HG02981 (cell line): ENCODE measurements around the gene PM20D1.
"Not testable (repeated sequence)": the region's sequence is repeated elsewhere in the genome, so short reads cannot be mapped to it uniquely, and the experiment has no call there.

Experiments
- ATAC-seq: cut with Tn5 transposase; IDR thresholded peaks from one replicate; pipeline ENCODE4 v1.9.1; 2021; ENCODE audit warnings: mild to moderate bottlenecking, moderate library complexity; ENCODE audit not compliant: unreplicated experiment

The PM20D1 gene

DNA sequence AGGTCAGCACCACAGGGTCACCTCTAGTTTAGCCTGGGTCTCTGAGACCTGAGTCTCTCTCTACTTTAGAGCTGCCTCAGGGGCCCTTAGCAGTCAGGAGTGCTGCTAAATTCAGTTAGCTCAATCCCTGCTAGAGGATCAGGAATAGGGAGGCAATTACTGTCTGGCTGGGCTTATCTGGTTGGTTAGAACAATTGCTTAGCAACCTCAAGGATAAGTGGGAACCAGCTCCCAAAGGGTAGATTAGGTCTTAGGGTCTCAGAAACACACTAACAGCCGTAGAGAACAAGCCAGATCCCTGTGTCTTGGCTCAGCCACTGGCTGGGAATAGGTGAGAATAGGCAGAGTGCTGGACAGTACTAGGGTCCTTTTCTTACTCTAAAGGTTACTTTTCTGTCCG, 7.7 kb downstream of the PM20D1 start:
- ATAC-seq = no peak

DNA sequence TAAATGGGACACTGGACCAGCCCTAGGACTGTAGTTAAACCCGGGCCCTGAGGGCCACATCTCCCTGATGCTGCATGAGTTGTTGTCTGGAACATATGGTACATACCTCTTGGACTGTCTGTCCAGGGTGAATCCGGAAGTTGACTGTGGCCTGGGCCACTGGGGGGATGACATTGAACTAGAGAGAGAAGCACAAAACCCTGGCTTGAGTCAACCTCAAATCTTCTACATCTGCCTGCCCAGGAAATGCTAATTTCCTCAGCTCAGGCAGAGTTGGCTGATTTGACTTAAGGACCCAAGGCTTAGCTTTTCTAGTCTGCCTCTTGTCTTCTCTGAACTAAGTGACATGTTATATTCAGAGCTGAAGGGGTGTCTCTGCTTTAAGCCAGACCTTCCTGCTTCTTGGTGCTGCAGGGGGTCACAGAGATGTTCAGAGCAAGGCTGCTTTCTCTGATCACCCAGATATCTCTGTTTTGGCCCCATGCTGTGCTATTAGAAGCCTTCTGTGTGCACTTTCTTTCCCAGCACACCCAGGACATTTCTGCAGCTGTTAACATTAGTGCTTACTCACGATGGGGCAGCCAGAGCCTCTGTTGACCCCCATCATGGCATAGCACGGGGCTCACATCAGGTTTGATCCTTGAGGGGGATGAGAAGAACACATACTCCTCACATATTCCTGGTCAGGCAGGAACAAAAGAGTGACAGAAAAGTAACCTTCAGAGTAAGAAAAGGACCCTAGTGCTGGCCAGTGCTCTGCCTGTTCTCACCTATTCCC, 9.6 kb downstream of the PM20D1 start:
- ATAC-seq = no peak

DNA sequence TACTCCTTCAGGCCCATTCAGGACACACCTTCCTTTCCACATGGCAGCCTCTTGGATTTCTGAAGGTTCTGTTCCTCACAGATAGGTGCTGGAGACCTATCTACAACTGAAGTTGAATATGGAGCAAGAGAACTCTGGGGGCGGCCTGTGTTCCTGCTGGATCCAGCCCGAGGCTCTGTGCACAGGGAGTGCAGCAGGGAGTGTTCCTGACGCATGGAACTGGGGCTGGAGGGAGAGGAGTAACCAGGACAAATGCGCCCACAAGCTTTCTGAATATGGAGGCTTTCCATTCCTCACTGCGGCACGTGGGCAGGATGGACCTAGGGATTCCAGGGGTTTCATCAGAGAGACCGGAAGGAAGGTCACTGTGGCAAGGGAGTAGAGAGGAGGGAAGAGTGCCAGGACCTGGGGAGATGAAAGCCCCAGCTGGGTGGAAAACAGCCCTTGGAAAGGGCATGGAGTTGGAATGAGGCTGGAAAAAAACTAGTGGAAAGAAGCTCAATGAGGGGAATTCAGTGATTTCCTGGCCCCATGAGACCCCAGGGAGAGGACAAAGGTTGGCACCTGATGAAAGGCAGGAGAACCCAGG, 12.5 kb downstream of the PM20D1 start:
- ATAC-seq = no peak

DNA sequence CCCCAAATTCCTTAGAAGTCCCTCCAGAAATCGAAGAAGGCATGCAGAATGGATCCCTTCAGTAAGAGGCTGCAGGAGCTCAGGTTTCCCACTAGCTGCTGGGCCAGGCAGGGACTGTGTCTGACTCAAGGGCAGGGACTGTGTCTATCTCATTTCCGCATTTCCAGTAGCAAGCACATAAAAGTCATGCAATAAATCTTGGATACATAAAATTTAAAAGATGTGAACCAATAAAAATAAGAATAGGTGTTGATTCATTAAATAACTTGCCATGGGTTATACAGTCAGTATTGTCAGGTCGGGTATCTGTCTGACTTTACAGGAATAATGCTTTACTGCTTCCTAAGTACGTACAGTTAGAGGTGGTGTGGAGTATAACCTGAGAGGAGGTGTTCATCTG, 15.2 kb downstream of the PM20D1 start:
- ATAC-seq = no peak

DNA sequence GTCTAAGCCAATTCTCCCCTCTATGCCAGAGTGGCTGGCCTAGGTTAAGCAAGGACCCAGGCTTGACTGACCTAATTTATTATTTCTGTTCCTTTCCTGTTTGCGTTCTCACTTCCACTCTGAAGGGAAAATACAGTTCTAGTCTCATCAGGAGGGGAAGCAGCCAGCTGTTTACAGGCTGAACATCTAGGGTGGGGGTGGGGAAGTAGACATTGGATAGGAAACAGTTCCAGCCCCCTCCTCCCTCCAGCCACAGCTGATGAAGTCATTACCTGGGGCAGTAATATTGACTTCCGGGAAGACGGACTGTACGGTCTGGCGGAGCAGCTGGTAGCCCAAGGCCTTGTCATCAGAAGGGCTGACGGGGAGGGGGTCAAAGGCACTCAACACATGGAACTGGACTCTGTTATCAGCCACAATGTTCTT, 17.6 kb downstream of the PM20D1 start:
- ATAC-seq = no peak

DNA sequence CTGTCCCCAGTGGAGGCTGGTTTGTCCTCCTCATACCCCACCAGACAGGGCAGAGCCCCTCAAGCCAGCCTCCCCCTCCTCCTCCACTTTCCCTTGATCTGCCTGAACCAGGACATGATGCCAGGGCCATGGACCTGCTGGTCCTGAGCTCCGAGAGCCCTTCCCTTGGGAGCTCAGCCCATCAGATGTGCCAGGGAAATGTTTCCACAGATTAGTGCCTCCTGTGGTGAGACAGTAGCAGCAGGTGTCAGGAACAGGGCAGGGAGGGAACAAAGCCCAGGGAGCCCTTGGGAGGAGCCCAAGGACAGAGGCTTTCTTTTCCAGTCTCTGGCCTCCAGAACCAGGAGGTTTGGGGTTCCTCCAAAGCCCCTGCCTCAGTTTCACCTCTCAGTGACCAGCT, 22.3 kb downstream of the PM20D1 start:
- ATAC-seq = no peak

DNA sequence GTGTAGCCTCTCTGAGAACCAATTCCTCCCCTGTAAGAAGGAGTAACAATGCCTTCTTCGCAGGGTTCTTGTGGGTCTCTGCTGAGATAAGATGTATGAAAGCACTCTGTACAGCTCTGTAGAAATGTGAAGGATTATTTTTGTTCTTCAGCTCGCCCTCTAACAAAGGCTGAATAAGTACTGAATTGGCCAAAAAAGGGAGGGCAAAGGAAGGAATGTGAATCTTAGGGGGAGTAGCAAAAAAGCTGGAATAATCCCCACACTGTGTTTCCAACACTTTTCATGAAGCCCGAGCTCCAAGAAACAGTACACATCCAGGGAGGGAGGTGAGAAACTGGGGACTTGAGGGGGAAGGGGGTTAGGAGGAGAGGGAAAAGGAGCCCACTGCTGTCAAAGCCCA, 22.9 kb downstream of the PM20D1 start:
- no peak for ATAC-seq

DNA sequence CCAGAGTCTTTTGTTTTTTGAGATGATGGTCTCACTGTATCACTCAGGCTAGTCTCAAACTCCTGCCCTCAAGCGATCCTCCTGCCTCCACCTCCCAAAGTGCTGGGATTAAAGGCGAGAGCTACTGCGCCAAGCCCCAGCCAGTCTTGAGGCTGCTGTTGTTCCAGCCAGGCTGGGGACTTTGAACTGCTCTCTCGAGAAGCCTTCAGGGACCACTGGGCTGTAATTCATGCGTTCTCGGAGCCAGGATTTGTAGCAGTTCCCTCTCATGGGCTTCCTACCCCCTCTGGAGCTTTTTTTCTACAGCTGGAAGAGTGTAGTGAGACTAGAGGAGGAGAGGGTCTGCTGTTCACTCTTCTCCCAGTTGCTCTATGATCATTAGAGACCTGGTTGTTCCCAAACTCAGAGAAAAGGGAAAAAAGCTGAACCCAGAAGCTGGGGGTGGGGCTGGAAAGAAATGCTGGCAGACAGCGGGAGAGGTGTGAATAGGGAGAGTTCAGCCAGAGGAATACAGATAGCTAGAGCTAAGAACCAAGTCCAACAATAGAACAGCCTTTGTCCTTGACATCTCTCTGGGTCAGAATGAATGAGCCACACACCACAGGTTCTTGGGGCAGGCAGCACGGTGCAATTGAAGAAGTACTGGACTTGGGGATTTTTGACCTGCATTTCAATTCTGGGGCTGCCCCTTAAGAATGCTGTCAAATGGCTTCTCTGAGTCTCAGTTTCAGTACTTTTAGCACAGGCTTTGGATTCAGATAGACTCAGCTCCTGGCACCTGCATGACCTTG, 23.7 kb downstream of the PM20D1 start:
- ATAC-seq = no peak

DNA sequence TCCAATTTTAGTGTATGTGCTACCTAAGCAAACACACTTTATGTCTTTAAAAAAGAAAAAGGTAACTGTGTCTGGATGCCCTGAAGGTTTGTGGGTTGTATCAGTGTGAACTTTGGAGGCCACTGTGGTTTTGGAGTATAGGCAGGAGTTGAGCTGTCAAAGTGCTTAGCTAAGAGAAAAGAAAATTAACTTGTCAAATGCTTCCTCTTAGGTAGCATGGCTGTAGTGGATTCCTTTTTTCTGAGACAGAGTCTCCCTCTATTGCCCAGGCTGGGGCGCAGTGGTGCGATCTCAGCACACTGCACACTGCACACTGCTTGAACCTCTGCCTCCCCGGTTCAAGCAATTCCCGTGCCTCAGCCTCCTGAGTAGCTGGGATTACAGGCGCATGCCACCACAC, 25.8 kb downstream of the PM20D1 start:
- ATAC-seq = no peak

DNA sequence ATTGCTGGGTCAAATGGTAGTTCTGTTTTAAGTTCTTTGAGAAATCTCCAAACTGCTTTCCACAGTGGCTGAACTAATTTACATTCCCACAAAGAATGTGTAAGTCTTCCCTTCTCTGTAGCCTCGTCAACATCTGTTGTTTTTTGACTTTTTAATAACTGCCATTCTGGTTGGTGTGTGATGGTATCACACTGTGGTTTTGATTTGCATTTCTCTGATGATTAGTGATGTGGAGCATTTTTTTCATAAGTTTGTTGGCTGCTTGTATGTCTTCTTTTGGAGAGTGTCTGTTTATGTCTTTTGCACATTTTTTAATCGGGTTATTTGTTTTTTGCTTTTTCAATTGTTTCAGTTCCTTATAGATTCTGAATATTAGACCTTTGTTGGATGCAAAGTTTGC, 26.7 kb downstream of the PM20D1 start:
- not testable (repeated sequence) for ATAC-seq

DNA sequence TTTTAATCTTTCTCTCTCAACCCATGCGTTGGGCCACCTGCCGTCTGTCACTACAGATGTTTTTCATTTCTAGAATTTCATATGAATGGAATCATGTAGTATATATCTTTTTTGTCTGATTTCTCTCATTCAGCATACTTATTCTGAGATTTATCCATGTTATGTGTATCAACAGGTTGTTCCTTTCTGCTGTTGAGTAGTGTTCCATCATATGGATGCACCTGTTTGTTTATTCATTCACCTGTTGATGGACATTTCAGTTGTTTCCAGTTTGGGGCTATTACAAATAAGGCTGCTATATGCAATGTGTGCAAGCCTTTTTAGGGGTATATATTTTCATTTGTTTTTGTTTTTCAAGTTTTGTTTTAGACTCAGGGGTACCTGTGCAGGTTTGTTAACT, 27.5 kb downstream of the PM20D1 start:
- no peak for ATAC-seq

DNA sequence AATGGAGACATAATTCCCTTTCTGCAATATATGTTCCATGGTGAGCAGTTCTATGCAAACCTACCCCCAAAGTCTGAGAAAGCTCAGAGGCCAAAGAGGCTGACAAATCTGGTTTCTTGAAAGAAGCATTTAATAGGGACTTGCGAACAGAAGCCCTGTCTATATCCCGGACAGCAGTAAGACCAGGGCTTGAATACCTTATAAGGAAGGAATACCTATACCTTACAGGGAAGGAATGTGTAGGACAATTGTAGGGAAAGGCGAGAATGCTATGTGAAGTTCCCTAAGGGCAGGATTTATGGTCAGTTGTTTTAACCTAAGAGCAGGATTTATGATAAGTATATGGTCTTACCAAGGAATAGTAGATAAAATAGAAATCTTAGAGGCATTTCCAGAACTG, 31.9 kb downstream of the PM20D1 start:
- ATAC-seq = no peak

DNA sequence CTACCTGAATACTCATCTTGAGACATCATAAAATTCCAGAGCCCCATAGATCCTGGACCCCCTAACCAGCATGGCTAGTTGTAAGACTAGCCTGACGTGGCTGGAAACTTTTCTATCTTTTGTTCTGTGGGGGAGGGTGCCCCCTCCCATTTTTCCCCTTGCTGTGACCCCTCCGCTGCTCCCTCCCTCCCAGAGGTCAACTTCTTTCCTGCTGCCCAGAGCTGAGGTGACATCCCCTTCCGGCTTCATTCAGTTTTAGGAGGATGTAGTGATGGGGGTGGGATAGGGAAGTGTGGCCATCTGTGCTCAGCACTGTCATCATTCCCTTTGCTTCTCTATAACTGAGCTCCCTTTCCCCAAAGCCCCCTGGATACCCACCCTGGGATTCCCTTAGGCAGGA, 32.6 kb downstream of the PM20D1 start:
- ATAC-seq = no peak

DNA sequence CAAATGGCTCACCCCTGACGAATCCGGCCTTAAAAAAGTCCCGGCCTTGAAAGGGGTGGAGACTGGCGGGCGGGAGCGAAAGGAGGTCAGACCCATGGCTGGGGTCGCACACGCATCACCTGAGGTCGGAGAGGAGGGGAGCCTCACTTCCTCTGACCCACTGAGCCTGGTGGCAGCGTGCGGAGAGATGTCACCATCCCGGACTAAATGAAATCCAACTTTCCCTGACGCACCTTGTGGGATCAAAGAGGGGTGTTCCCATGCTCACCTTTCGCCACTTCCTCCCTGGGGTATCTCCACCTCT, 36.2 kb downstream of the PM20D1 start:
- ATAC-seq = no peak

DNA sequence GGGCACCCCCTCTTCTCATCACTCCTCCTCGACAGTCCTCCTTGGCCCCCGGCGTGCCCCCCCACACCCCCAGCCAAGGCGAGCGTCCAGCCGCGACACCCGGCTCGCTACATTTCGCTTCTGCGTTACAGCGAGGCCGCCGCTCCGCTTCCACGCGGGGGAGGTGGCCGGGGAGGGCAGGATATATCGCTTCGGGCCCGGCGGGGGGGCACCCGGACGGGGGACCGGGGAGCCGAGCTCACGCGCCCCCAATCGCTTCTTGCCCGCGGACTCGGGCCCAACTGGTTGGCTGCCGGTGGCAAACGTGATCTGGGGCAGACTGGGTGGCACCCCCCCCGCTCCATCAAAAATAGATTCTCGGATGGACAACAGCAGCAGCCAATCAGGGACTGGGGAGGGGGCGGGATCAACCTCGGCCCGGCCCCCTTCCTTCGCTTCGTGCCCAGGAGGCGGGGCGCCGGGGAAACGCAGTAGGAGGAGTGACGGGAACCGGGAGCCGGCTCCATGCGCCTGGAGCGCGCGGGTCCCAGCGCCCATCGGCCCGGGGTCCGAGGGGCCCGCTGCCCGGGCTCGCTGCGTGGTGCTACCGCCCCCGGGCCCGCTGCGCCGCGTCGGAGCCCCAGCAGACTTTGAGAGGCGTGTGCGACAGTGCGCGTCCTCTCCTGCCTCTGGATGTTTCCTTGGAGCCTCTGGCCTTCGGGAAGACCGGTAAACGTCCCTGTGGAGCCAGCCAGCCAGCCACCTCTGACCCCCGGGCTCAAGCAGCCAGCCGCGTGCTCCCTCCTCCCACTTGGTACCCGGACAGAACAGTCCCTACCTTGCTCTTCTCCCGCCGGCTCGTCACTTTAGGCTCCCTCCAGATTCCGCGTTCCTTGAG, 36.8 kb downstream of the PM20D1 start, which contains the start of gene SLC41A1:
Gene SLC41A1 (minus strand): TSS at position 321 of the 877 bp plus-strand sequence. CDS start 2,757 bp downstream, outside the sequence.
- ATAC-seq = peak; percentile 72

DNA sequence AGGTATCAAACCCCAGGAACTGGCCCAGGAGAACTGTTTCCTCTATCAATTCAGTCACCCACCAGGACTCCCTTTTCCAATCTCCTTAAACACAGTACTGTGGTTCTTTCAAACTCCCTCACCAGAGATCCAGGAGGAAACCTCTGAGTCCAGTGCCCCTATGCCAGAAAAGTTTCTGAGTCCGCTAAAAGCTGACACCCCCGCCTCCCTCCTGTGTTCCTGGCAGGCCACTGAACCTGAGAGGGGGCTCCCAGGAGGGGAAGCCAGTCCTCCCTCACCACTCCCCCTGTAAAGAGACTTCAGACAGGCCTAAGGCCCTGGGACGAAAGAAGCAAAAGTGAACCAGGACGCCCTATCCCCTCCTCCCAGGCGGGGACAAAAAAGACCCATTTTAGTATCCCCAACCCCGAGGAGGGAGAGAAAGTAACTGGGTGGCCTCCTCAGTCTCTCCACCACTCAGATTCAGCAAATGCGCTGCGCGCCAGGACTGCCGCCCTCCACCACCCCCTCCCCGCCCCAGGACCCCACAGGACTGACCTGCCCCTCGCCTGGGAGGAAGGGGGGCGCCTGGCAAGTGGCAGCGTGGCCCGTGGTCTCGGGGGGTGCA, 37.6 kb downstream of the PM20D1 start:
- ATAC-seq = no peak

DNA sequence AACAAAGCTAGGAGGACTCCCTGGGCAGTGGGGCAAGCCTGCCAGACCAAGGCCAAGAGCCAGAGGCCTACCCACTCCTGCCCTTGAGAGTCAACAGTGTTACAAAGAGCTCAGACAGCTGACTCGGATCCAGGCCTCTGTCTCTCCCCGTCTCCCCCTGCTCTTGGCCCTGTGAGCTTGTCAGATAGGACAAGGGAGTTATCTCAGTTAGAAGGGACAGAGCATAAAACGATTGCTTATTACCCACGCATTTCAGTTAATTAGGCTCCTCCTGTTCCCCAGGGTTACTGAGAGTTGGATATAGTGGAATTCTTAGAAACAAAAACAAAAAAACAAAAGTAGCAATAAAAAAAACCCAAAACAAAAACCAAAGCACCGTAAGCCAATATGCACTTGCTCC, 38.3 kb downstream of the PM20D1 start:
- no peak for ATAC-seq

DNA sequence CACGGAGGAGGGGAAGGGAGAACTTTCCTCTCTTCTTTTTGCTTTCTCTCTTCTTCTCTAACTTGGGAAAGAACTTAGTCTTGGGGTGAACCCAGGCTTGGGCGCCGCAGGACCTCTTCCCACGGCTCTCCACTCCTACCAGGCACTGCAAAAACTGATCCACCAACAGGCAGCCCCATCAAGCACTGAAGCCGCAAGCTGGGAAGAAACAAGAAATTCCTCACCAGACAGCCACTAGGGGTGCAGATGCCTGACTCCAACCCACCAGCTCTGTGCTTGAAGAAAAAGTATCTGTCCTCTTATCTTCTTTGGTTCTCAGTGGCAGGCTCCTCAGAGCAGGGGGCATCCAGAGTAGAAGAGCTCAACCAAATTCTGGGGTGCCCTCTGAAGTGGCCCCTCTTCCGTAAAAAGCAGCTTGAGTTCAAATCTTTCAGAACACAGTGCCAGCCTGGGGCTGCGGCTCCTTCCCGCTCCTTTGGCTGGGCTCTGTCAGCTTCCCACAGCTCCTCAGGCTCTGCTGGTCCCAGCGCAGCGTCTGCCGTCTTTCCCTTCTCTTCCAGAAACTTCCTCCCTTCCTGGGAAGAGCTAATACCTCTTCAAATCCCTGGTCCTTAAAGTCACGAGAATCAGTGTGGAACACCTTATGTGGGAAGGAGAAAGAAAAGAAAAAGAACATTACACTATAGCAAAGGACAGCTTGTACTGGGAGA, 39.3 kb downstream of the PM20D1 start:
- no peak for ATAC-seq

DNA sequence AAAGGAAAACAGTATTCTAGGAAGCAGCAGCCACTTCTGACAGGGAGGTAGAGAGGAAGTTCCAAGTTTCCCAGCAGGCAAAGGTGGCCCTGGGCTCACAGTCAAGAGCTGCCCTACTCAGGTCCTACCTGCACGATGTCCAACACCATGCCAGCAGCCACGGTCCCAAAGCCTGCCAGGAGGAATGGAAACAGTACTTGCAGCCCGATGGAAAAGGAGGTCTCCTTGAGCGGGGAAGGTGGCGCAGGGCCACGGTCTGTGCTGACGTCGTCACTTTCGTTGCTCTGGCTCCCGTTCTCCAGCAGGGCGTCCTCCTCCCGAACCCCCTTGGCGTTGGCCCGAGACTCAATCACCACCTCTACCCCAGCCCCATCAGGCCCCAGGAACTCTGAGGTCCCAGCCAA, 40.0 kb downstream of the PM20D1 start:
- no peak for ATAC-seq

DNA sequence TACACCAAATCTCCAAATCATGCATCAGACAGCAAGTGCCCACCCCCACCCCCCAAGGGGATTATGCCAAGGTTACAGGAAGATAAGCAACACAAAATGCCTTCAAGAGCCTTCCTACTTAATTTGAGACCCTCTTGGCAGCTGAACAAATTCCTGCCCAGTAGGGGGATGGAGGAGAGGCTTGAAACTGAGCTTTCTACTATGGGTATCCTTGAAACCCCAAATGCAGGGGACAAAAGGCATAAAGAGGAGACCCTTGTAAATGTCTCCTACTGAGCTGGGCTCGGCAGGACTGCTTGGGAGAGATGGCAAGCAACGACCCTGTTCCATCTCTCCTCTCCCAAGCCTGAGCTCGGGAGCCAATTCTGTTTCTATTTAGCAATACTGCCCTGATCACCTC, 40.5 kb downstream of the PM20D1 start:
- ATAC-seq = no peak
